Choroid plexus epithelial cell (primary cell): ENCODE results near the gene SRCAP.
A peak's percentile ranks its signal among the peaks of the same experiment; 100 is the strongest.

ENCODE experiments used
- DNase-seq: peaks from one replicate; pipeline ENCODE4 v3.0.0-alpha.2; 2010; ENCODE audit warnings: low read depth
- H3K4me3 ChIP-seq: 2 replicates; pipeline ENCODE4 v1.5.1; 2011; ENCODE audit warnings: low read depth, mild to moderate bottlenecking, control low read depth, low read length, moderate library complexity
- CTCF ChIP-seq: conservative IDR thresholded peaks from 2 replicates; pipeline ENCODE4 v1.5.1; 2011; ENCODE audit warnings: low read depth, mild to moderate bottlenecking, control low read depth, inconsistent platforms, low read length, moderate library complexity

The SRCAP gene

DNA sequence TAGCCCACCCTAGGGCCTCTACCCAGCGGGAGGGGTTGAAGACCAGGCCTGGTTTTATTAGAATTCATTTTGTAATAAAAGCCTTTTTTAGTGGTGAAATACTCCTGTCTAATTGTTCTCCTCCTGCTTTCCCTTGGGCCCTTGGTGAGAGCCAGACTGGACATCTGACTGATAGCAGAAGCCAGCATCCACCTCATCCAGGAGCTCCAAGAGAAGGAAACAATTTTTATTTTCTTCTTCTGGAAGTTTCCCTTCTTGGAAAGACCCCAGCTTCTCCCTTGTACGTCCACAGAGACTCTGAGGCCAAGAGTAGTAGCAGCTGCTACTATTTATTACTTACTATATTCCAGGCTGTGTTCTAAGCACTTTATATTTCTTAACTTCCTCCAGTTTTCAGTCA lies 45.2 kb downstream of the SRCAP start:
- no peak for TF ChIP-seq CTCF
- H3K4me3 ChIP-seq, result no peak overlapping the region
- no peak for DNase-seq

- TF ChIP-seq CTCF, result no peak
- no peak for DNase-seq
- no peak overlapping the region for H3K4me3 ChIP-seq
These were observed 46.1 kb downstream of the SRCAP start for GRCh38 chr16:30745082-30745481.

- no peak overlapping the region for H3K4me3 ChIP-seq
- TF ChIP-seq CTCF, result no peak
- DNase-seq, result no peak
These were observed 47.7 kb downstream of the SRCAP start for GRCh38 chr16:30746638-30747175.

GRCh38 chr16:30747331-30747730 lies 48.4 kb downstream of the SRCAP start:
- peak; percentile 26 for DNase-seq
- no peak for TF ChIP-seq CTCF
- H3K4me3 ChIP-seq, result peak overlapping the region; percentile 67

GRCh38 chr16:30747799-30748633 lies 49.0 kb downstream of the SRCAP start, which contains the start of gene PHKG2:
Gene PHKG2 (plus strand): TSS chr16:30748425. CDS start chr16:30748821, 396 bp downstream.
- H3K4me3 ChIP-seq, result peak within 1 kb of the TSS; percentile 95
- peak; percentile 99 for DNase-seq
- no peak for TF ChIP-seq CTCF

DNA sequence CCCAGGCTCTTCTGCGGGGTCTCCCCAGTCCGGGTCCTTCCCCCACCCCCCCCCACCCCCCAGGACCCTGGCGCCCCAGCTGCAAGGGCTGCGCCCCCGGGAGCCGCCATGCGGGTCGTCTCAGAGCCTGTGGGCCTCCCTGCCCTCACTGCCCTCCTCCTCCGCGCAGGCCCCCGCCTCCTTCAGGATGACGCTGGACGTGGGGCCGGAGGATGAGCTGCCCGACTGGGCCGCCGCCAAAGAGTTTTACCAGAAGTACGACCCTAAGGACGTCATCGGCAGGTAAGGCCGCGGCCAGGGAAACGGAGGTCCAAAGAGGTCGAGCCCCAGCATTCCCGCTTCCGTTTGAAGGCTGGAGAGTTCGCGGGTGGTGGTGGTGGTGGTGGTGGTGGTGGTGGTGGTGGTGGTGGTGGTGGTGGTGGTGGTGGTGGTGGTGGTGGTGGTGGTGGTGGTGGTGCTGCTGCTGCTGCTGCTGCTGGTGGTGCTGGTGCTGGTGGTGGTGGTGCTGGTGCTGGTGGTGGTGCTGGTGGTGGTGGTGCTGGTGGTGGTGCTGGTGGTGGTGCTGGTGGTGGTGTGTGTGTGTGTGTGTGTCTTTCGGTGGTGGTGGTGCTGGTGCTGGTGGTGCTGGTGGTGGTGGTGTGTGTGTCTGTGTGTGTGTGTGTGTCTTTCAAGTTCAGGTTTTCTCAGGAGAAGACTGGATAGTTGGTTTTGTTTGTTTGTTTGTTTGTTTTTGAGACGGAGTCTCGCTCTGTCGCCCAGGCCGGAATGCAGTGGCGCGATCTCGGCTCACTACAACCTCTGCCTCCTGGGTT lies 49.9 kb downstream of the SRCAP start:
- no peak for TF ChIP-seq CTCF
- peak; percentile 57 for DNase-seq
- H3K4me3 ChIP-seq, result peak overlapping the region; percentile 95
